B cell (primary cell): ENCODE results near the gene RORB.

ENCODE experiments used
- CTCF ChIP-seq: fragments of 200-600 bp; IDR thresholded peaks from one replicate; pipeline ENCODE4 v1.8.0; 2022; ENCODE audit warnings: antibody characterized with exemption, mild to moderate bottlenecking
- EZH2 ChIP-seq: IDR thresholded peaks from 2 replicates; pipeline ENCODE4 v1.6.1; 2012; ENCODE audit warnings: borderline replicate concordance, low read depth, mild to moderate bottlenecking, moderate library complexity, low read length; ENCODE audit not compliant: insufficient read depth, poor library complexity, severe bottlenecking

GRCh38 chr9:74500584-74500924 lies 3.4 kb downstream of the RORB start:
- TF ChIP-seq CTCF = no peak
- TF ChIP-seq EZH2 = no peak
